IMR-90 (cell line): ENCODE measurements around the gene IL22RA1. TPM values are rescaled to one million over a fixed set of nuclear protein-coding genes. Genes with fewer than 3 reads are reported as not detected.

Experiments used
- ATAC-seq: fragments of 200-7000 bp; cut with Tn5 transposase; 2 replicates; pipeline ENCODE4 v1.9.1; 2020; ENCODE audit warnings: low read depth, mild to moderate bottlenecking, moderate library complexity
- BruUV-seq: library from RNA; stranded (reverse); fragments of 400-500 nt; replicated peaks from 2 replicates; lab custom pipeline; 2021; lab: Mats Ljungman, UMichigan
- CTCF ChIA-PET: fragments of 300-600 bp; formaldehyde crosslinking; extraction: SDS; loops from one replicate; lab custom pipeline; 2021; ENCODE audit warnings: antibody characterized with exemption; lab: Yijun Ruan, JAX
- POLR2A ChIA-PET: fragments of 300-600 bp; sonication (Branson Sonifier 250); formaldehyde crosslinking; loops from one replicate; lab custom pipeline; 2022; ENCODE audit warnings: antibody characterized with exemption; ENCODE audit not compliant: unreplicated experiment; lab: Charles Lee
- DNase-seq: peaks from one replicate; pipeline ENCODE4 v3.0.0; 2013
- H2AFZ ChIP-seq: replicated peaks from 2 replicates; pipeline ENCODE3; 2013; ENCODE audit warnings: low read length, mild to moderate bottlenecking; ENCODE audit not compliant: poor library complexity
- H2AK5ac ChIP-seq: 2 replicates; pipeline ENCODE4 v1.6.1; 2013; ENCODE audit warnings: low read depth, low read length, inconsistent platforms
- H2AK9ac ChIP-seq: replicated peaks from 2 replicates; pipeline ENCODE3; 2013; ENCODE audit warnings: mild to moderate bottlenecking, low read depth, low read length, moderate library complexity; ENCODE audit not compliant: poor library complexity
- H2BK120ac ChIP-seq: 2 replicates; pipeline ENCODE4 v1.6.1; 2013; ENCODE audit warnings: low read depth, low read length, inconsistent platforms
- H2BK15ac ChIP-seq: 3 replicates; pipeline ENCODE4 v1.6.1; 2013; ENCODE audit warnings: low read depth, low read length, inconsistent platforms
- H2BK20ac ChIP-seq: 2 replicates; pipeline ENCODE4 v1.6.1; 2013; ENCODE audit warnings: low read depth, mild to moderate bottlenecking, inconsistent platforms, low read length, moderate library complexity
- H2BK5ac ChIP-seq: 2 replicates; pipeline ENCODE4 v1.6.1; 2013; ENCODE audit warnings: mild to moderate bottlenecking, low read depth, low read length, inconsistent platforms; ENCODE audit not compliant: poor library complexity, severe bottlenecking
- H3K14ac ChIP-seq: replicated peaks from 2 replicates; pipeline ENCODE4 v1.6.1; 2013; ENCODE audit warnings: low read depth, low read length, inconsistent platforms
- H3K18ac ChIP-seq: 2 replicates; pipeline ENCODE4 v1.6.1; 2013; ENCODE audit warnings: low read depth, low read length, control low read depth
- H3K23ac ChIP-seq: 2 replicates; pipeline ENCODE4 v1.6.1; 2013; ENCODE audit warnings: low read depth, low read length, inconsistent platforms
- H3K27ac ChIP-seq: 2 replicates; pipeline ENCODE4 v1.5.1; 2013; ENCODE audit warnings: mild to moderate bottlenecking, control low read depth, low read length; ENCODE audit not compliant: insufficient read depth
- H3K27me3 ChIP-seq: 2 replicates; pipeline ENCODE4 v1.6.1; 2013; ENCODE audit warnings: low read length; ENCODE audit not compliant: control insufficient read depth, insufficient read depth
- H3K36me3 ChIP-seq: 2 replicates; pipeline ENCODE4 v1.6.1; 2013; ENCODE audit warnings: low read length, mixed read lengths; ENCODE audit not compliant: control insufficient read depth, insufficient read depth
- H3K4ac ChIP-seq: 2 replicates; pipeline ENCODE4 v1.6.1; 2013; ENCODE audit warnings: low read depth, low read length, inconsistent platforms
- H3K4me1 ChIP-seq: 2 replicates; pipeline ENCODE4 v1.6.1; 2013; ENCODE audit warnings: low read length, mixed read lengths; ENCODE audit not compliant: control insufficient read depth, insufficient read depth
- H3K4me2 ChIP-seq: 2 replicates; pipeline ENCODE4 v1.6.1; 2013; ENCODE audit warnings: low read depth, mild to moderate bottlenecking, control low read depth, low read length, moderate library complexity
- H3K4me3 ChIP-seq: 2 replicates; pipeline ENCODE4 v1.5.1; 2013; ENCODE audit warnings: low read depth, mild to moderate bottlenecking, control low read depth, low read length, moderate library complexity; ENCODE audit not compliant: insufficient read depth
- H3K56ac ChIP-seq: 2 replicates; pipeline ENCODE4 v1.6.1; 2013; ENCODE audit warnings: low read length, inconsistent platforms; ENCODE audit not compliant: insufficient read depth; ENCODE audit errors: extremely low read depth
- H3K79me1 ChIP-seq, 2 experiments: 2 replicates each; pipeline ENCODE4 v1.6.1; 2013; ENCODE audit warnings: low read length in 2 of 2, inconsistent platforms in 1 of 2, low read depth in 1 of 2
- H3K9ac ChIP-seq: 2 replicates; pipeline ENCODE4 v1.6.1; 2013; ENCODE audit warnings: low read depth, low read length, control low read depth
- H3K9me1 ChIP-seq: 2 replicates; pipeline ENCODE4 v1.6.1; 2013; ENCODE audit warnings: low read length, inconsistent platforms; ENCODE audit not compliant: insufficient read depth
- H3K9me3 ChIP-seq: 2 replicates; pipeline ENCODE4 v1.6.1; 2013; ENCODE audit warnings: low read length; ENCODE audit not compliant: control insufficient read depth, insufficient read depth
- H4K20me1 ChIP-seq: 2 replicates; pipeline ENCODE4 v1.6.1; 2013; ENCODE audit warnings: low read length, inconsistent platforms; ENCODE audit not compliant: insufficient read depth
- H4K5ac ChIP-seq: 2 replicates; pipeline ENCODE4 v1.6.1; 2013; ENCODE audit warnings: mild to moderate bottlenecking, low read depth, low read length, control low read depth
- H4K8ac ChIP-seq, 2 experiments: 2 replicates each; pipeline ENCODE4 v1.6.1; 2013; ENCODE audit warnings: low read depth in 2 of 2, low read length in 2 of 2, control low read depth in 1 of 2, inconsistent platforms in 1 of 2
- H4K91ac ChIP-seq: 2 replicates; pipeline ENCODE4 v1.6.1; 2013; ENCODE audit warnings: low read depth, low read length, inconsistent platforms; ENCODE audit not compliant: insufficient read depth
- MAFK ChIP-seq: IDR thresholded peaks from 2 replicates; pipeline ENCODE4 v1.6.1; 2012; ENCODE audit warnings: low read depth, low read length, improper control_type of control experiment
- WGBS, 2 experiments: methylation state at CpG; one replicate each; pipeline versions ENCODE4 v1.1.5 to v1.1.7; 2013; ENCODE audit warnings: missing lambda C conversion rate in 2 of 2; ENCODE audit not compliant: insufficient read length in 1 of 2; ENCODE audit errors: extremely low coverage in 2 of 2; 5-methylcytosine and 5-hydroxymethylcytosine counted together
- dilution Hi-C: fragments of 300-500 bp; cut with HindIII; formaldehyde crosslinking; loops from one replicate; pipeline ENCODE4 v1.14.3; 2018; ENCODE audit warnings: low sequenced_read_pairs; ENCODE audit not compliant: unreplicated experiment
- in situ Hi-C: fragments of 300-500 bp; cut with MboI; formaldehyde crosslinking; loops from 3 replicates; pipeline ENCODE4 v1.14.3; 2019; ENCODE audit warnings: low sequenced_read_pairs, inconsistent platforms, mixed read lengths
- intact Hi-C: fragments of 100-400 bp; cut with micrococcal nuclease; formaldehyde crosslinking; loops from 2 replicates; pipeline ENCODE4 v1.10.0; 2022
- polyA plus RNA-seq, 3 experiments: library from polyadenylated mRNA; depleted of rRNA; stranded (reverse); fragments of >200 nt; gene quantifications; 2 replicates each; pipeline ENCODE4 v1.2.3, GENCODE V29; 2012; ENCODE audit warnings: low replicate concordance in 1 of 3
- total RNA-seq: library from RNA; depleted of rRNA; stranded (reverse); fragments of >200 nt; gene quantifications from 2 replicates; pipeline ENCODE4 v1.2.3, GENCODE V29; 2012

The IL22RA1 gene
- total and polyA plus RNA-seq, 2 of the 4 experiments (the other 2 are of a cell fraction), result not detected

- ChIA-PET POLR2A (no interaction called here), CTCF (no interaction called here)
- no peak overlapping the region for H3K4ac ChIP-seq
- no peak overlapping the region for H3K18ac ChIP-seq
- no peak overlapping the region for H3K4me3 ChIP-seq
- H3K56ac ChIP-seq, result no peak overlapping the region
- no peak overlapping the region for H3K27ac ChIP-seq
- H2AK9ac ChIP-seq, result no peak overlapping the region
- H3K79me1 ChIP-seq, result no peaks in the 10 kb centered on the region
- no peak overlapping the region for H3K14ac ChIP-seq
- dilution Hi-C loops, result no loop called here
- no peak overlapping the region for H2AK5ac ChIP-seq
- H4K20me1 ChIP-seq, result no peaks in the 10 kb centered on the region
- H3K4me1 ChIP-seq, result peaks cover 3% of the 10 kb centered on the region; the same call in 1 of the 2 replicates
- H3K23ac ChIP-seq, result no peak overlapping the region
- H3K27me3 ChIP-seq, result peaks cover 22% of the 10 kb centered on the region; the same call in 1 of the 2 replicates
- in situ Hi-C loops, result no loop called here
- no peak overlapping the region for H4K5ac ChIP-seq
- no peak overlapping the region for H3K9ac ChIP-seq
- no peak overlapping the region for H4K91ac ChIP-seq
- DNase-seq, result no peak
- H2AFZ ChIP-seq, result no peak overlapping the region
- BruUV-seq, result no TSS peak
- intact Hi-C loops, result no loop called here
- no peak for ATAC-seq
- H3K9me1 ChIP-seq, result no peaks in the 10 kb centered on the region
- H2BK5ac ChIP-seq, result no peak overlapping the region
- no CpG with 5 or more reads among the region's 3 CpGs for WGBS, 2 experiments
- no peak overlapping the region for H2BK20ac ChIP-seq
- no peak overlapping the region for H2BK120ac ChIP-seq
- no peak overlapping the region for H3K4me2 ChIP-seq
- no peak for TF ChIP-seq MAFK
- no peaks in the 10 kb centered on the region for H3K36me3 ChIP-seq
- no peak overlapping the region for H4K8ac ChIP-seq
- no peaks in the 10 kb centered on the region for H3K9me3 ChIP-seq
- H2BK15ac ChIP-seq, result no peak overlapping the region
Measured at GRCh38 chr1:24103879-24104278, 39.1 kb downstream of the IL22RA1 start.
